MM.1S (cell line): ENCODE results near the gene HMGB2.

Source experiments
- DNase-seq: peaks from one replicate; pipeline ENCODE4 v3.0.0-alpha.2; 2015
- H2AFZ ChIP-seq: fragments of 300-600 bp; sonication (generic); 2 replicates; pipeline ENCODE4 v1.6.0; 2016; ENCODE audit warnings: antibody characterized with exemption, low read length
- H3F3A ChIP-seq: fragments of 300-600 bp; sonication (generic); 2 replicates; pipeline ENCODE4 v1.6.1; 2016; ENCODE audit warnings: mild to moderate bottlenecking, antibody characterized with exemption, low read length, moderate library complexity, mixed read lengths; ENCODE audit not compliant: insufficient read depth
- H3K27ac ChIP-seq: fragments of 300-600 bp; sonication (generic); 2 replicates; pipeline ENCODE4 v1.5.1; 2016; ENCODE audit warnings: mild to moderate bottlenecking, low read length
- H3K27me3 ChIP-seq: fragments of 300-600 bp; sonication (generic); replicated peaks from 2 replicates; pipeline ENCODE4 v1.6.0; 2016; ENCODE audit warnings: low read length; ENCODE audit not compliant: insufficient read depth
- H3K36me3 ChIP-seq: fragments of 300-600 bp; sonication (generic); replicated peaks from 2 replicates; pipeline ENCODE4 v1.6.1; 2016; ENCODE audit warnings: mild to moderate bottlenecking, low read length, mixed read lengths; ENCODE audit not compliant: insufficient read depth
- H3K4me1 ChIP-seq: fragments of 300-600 bp; sonication (generic); 2 replicates; pipeline ENCODE4 v1.6.1; 2016; ENCODE audit warnings: low read length, mixed read lengths
- H3K4me2 ChIP-seq: fragments of 300-600 bp; sonication (generic); 2 replicates; pipeline ENCODE4 v1.6.0; 2016; ENCODE audit warnings: low read depth, low read length
- H3K4me3 ChIP-seq: fragments of 300-600 bp; sonication (generic); 2 replicates; pipeline ENCODE4 v1.5.1; 2016; ENCODE audit warnings: low read length, mixed read lengths
- H3K79me2 ChIP-seq: fragments of 300-600 bp; sonication (generic); 2 replicates; pipeline ENCODE4 v1.6.1; 2016; ENCODE audit warnings: mixed run types, low read length, mixed read lengths
- H3K9ac ChIP-seq: fragments of 300-600 bp; sonication (generic); 2 replicates; pipeline ENCODE4 v1.6.1; 2016; ENCODE audit warnings: low read length, mixed read lengths
- H3K9me2 ChIP-seq: fragments of 300-600 bp; sonication (generic); replicated peaks from 2 replicates; pipeline ENCODE4 v1.6.1; 2016; ENCODE audit warnings: mild to moderate bottlenecking, low read length, mixed read lengths; ENCODE audit not compliant: insufficient read depth
- H3K9me3 ChIP-seq: fragments of 300-600 bp; sonication (generic); replicated peaks from 2 replicates; pipeline ENCODE4 v1.6.1; 2016; ENCODE audit warnings: mild to moderate bottlenecking, low read length, mixed read lengths; ENCODE audit not compliant: insufficient read depth
- H4K20me1 ChIP-seq: fragments of 300-600 bp; sonication (generic); 2 replicates; pipeline ENCODE4 v1.6.1; 2016; ENCODE audit warnings: mild to moderate bottlenecking, low read length, moderate library complexity, mixed read lengths; ENCODE audit not compliant: insufficient read depth
- EZH2 ChIP-seq: fragments of 300-600 bp; sonication (generic); optimal IDR thresholded peaks from 2 replicates; pipeline ENCODE3; 2017; ENCODE audit warnings: low read depth, mild to moderate bottlenecking, antibody characterized with exemption, low read length, mixed read lengths
- EZH2phosphoT487 ChIP-seq: fragments of 300-600 bp; sonication (generic); IDR thresholded peaks from 2 replicates; pipeline ENCODE4 v1.6.1; 2018; ENCODE audit warnings: antibody characterized with exemption, low read length
- TF ChIP-seq, protein P1 (sequence below): fragments of 300-600 bp; sonication (generic); IDR thresholded peaks from 2 replicates; pipeline ENCODE4 v1.5.1; 2016; ENCODE audit warnings: antibody characterized with exemption, low read length, mixed read lengths

HMGB2 gene

DNA sequence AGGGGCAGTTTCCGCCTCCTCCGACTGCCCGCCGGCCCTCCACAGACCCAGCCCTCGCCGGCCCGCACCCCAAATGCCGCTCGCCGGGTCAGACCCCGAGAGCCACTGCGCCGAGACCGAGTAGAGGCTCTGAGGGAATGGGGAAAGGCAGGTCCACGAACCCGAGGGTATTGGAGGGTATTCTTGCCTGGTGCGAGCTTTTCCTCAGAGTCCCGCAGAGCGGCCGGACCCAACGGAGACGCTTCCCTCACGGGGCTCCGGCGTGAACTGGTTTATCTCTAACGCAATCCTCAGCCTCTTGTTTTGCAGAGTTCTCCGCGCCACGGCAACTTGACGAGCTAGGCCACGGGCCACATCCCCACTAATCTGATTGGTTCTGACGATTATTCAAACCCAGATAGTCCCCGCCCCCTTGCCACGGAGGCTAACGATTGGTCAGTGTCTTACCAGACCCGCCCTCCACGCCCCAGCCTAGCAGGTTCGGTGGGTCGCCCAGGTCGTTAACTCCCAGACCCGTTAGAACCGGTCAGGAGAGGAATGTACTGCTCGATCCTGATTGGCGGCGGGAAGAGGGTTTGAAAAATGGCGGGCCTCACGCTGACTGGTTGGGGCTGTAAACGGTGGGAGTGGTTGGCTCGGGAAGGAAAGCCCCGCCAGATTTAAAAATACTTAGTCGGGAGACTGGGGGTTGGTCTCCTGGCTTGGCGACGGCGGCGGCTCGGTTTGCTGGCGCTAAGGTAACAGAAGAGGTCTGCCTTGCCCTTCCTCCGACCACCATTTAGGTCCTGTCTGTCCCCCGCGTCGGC, at the start of gene HMGB2:
Gene HMGB2, minus strand, starts transcription at position 274 of the 806 bp plus-strand sequence. CDS start 709 bp downstream, outside the sequence.
- H3K4me1 ChIP-seq, result peaks cover 10% of the 10 kb centered on the region; the same call in 1 of the 2 replicates
- no peaks in the 10 kb centered on the region for H3K27me3 ChIP-seq
- H3K36me3 ChIP-seq, result peaks cover 16% of the 10 kb centered on the region; the same call in 1 of the 2 replicates
- H3K9me2 ChIP-seq, result no peaks in the 10 kb centered on the region
- H3K4me2 ChIP-seq, result peak within 1 kb of the TSS; percentile 81
- H3K9me3 ChIP-seq, result no peaks in the 10 kb centered on the region
- peak within 1 kb of the TSS; percentile 67 for H2AFZ ChIP-seq
- H3F3A ChIP-seq, result peaks cover 37% of the 10 kb centered on the region
- H3K79me2 ChIP-seq, result peaks cover 37% of the 10 kb centered on the region
- TF ChIP-seq EZH2, result no peak
- TF ChIP-seq, protein P1, sequence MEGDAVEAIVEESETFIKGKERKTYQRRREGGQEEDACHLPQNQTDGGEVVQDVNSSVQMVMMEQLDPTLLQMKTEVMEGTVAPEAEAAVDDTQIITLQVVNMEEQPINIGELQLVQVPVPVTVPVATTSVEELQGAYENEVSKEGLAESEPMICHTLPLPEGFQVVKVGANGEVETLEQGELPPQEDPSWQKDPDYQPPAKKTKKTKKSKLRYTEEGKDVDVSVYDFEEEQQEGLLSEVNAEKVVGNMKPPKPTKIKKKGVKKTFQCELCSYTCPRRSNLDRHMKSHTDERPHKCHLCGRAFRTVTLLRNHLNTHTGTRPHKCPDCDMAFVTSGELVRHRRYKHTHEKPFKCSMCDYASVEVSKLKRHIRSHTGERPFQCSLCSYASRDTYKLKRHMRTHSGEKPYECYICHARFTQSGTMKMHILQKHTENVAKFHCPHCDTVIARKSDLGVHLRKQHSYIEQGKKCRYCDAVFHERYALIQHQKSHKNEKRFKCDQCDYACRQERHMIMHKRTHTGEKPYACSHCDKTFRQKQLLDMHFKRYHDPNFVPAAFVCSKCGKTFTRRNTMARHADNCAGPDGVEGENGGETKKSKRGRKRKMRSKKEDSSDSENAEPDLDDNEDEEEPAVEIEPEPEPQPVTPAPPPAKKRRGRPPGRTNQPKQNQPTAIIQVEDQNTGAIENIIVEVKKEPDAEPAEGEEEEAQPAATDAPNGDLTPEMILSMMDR, result no peak
- peak within 1 kb of the TSS; percentile 99 for H3K4me3 ChIP-seq
- peak within 1 kb of the TSS; percentile 98 for H3K27ac ChIP-seq
- peaks cover 9% of the 10 kb centered on the region; the same call in 1 of the 2 replicates for H4K20me1 ChIP-seq
- H3K9ac ChIP-seq, result peak within 1 kb of the TSS; percentile 100
- peak; percentile 99 for DNase-seq

DNA sequence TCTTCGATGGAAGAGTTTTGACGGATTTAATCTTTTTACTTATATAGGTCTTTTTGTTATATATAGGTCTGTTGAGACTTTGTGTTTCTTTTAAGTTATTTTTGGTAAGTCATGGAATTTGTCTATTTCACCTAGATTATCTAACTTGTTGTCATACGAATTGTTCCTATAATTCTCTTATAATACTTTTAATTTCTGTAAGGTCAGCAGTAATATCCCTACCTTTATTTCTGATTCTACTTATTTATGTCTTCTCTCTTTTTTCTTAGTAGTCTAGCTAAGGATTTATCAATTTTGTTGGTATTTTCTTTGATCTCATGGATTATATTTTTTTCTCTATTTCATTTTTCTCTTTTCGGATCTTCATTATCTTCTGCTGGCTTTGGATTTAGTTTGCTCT, 48.2 kb upstream of the HMGB2 start:
- no peak for DNase-seq
- Histone ChIP-seq H3K79me2 (no peaks in the 10 kb centered on the region), H3K27me3 (no peaks in the 10 kb centered on the region), H3K9ac (no peak overlapping the region), H3K36me3 (no peaks in the 10 kb centered on the region), H3K9me2 (no peaks in the 10 kb centered on the region), H3K27ac (no peak overlapping the region), H2AFZ (no peak overlapping the region), H4K20me1 (no peaks in the 10 kb centered on the region; the same call in 1 of the 2 replicates), H3K9me3 (no peaks in the 10 kb centered on the region), H3K4me1 (no peaks in the 10 kb centered on the region), H3F3A (no peaks in the 10 kb centered on the region), H3K4me3 (no peak overlapping the region), H3K4me2 (no peak overlapping the region)
- no peak for TF ChIP-seq EZH2phosphoT487
- TF ChIP-seq, protein P1, result no peak
- no peak for TF ChIP-seq EZH2

DNA sequence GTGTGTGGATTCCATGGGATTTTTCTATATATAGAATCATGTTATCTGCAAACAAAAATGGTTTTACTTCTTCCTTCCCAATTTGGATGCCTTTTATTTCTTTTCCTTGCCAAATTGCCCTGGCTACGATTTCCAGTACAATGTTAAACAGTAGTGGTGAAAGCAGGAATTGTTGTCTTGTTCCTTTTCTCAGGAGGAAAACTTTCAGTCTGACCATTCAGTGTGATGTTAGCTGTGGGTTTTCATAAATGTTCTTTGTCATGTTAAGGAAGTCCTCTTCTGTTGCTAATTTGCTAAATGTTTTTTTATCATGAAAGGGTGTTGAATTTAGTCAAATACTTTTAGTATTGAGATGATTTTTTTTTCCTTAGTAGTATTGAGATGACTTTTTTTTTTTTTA, 47.5 kb upstream of the HMGB2 start:
- Histone ChIP-seq H3K4me3 (no peak overlapping the region), H3K4me2 (no peak overlapping the region), H3K9ac (no peak overlapping the region), H3K36me3 (no peaks in the 10 kb centered on the region), H3K4me1 (no peaks in the 10 kb centered on the region), H3K27ac (no peak overlapping the region), H3F3A (no peaks in the 10 kb centered on the region), H3K9me3 (no peaks in the 10 kb centered on the region), H4K20me1 (no peaks in the 10 kb centered on the region; the same call in 1 of the 2 replicates), H3K27me3 (no peaks in the 10 kb centered on the region), H3K79me2 (no peaks in the 10 kb centered on the region), H2AFZ (no peak overlapping the region), H3K9me2 (no peaks in the 10 kb centered on the region)
- DNase-seq, result no peak
- TF ChIP-seq, protein P1, result no peak
- TF ChIP-seq EZH2 (no peak), EZH2phosphoT487 (no peak)
